Parathyroid adenoma (tissue), 2 donors: ENCODE data around the gene LUC7L2.

Experiments
- H2AFZ ChIP-seq: fragments of 300-600 bp; sonication (generic); one replicate; pipeline ENCODE4 v1.7.0; 2017; ENCODE audit warnings: antibody characterized with exemption, mild to moderate bottlenecking
- H3K27ac ChIP-seq: fragments of 300-600 bp; sonication (generic); one replicate; pipeline ENCODE4 v1.7.0; 2017
- H3K27me3 ChIP-seq: fragments of 300-600 bp; sonication (generic); one replicate; pipeline ENCODE4 v1.7.0; 2017; ENCODE audit warnings: low read length; ENCODE audit not compliant: control insufficient read depth, insufficient read depth
- H3K36me3 ChIP-seq: fragments of 300-600 bp; sonication (generic); one replicate; pipeline ENCODE4 v1.7.0; 2017; ENCODE audit warnings: low read length; ENCODE audit not compliant: control insufficient read depth, insufficient read depth
- H3K4me1 ChIP-seq: fragments of 300-600 bp; sonication (generic); one replicate; pipeline ENCODE4 v1.7.0; 2017; ENCODE audit warnings: control low read depth
- H3K4me2 ChIP-seq: fragments of 300-600 bp; sonication (generic); one replicate; pipeline ENCODE4 v1.7.0; 2017; ENCODE audit warnings: low read length
- H3K4me3 ChIP-seq: fragments of 300-600 bp; sonication (generic); one replicate; pipeline ENCODE4 v1.7.0; 2017; ENCODE audit warnings: low read depth, low read length
- H3K79me2 ChIP-seq: fragments of 300-600 bp; sonication (generic); one replicate; pipeline ENCODE4 v1.7.0; 2017; ENCODE audit warnings: control low read depth
- H3K9ac ChIP-seq: fragments of 300-600 bp; sonication (generic); one replicate; pipeline ENCODE4 v1.7.0; 2017; ENCODE audit warnings: mild to moderate bottlenecking
- H3K9me3 ChIP-seq: fragments of 300-600 bp; sonication (generic); one replicate; pipeline ENCODE4 v1.7.0; 2017; ENCODE audit warnings: low read length; ENCODE audit not compliant: control insufficient read depth
- CTCF ChIP-seq: fragments of 300-600 bp; sonication (generic); IDR thresholded peaks from one replicate; pipeline ENCODE4 v1.7.0; 2017; ENCODE audit warnings: antibody characterized with exemption, mild to moderate bottlenecking
- donor health status: primary hyperparathyroidism.

Gene LUC7L2

GRCh38 chr7:139382439-139382838 is 22.7 kb downstream of the LUC7L2 start:
- no peak overlapping the region for H3K27ac ChIP-seq
- no peak overlapping the region for H3K4me3 ChIP-seq
- TF ChIP-seq CTCF: no peak
- no peaks in the 10 kb centered on the region for H3K4me1 ChIP-seq
- H3K9ac ChIP-seq: no peak overlapping the region
- no peak overlapping the region for H2AFZ ChIP-seq
- H3K36me3 ChIP-seq: no peaks in the 10 kb centered on the region
- H3K27me3 ChIP-seq: no peaks in the 10 kb centered on the region
- H3K4me2 ChIP-seq: no peak overlapping the region
- no peaks in the 10 kb centered on the region for H3K9me3 ChIP-seq
- H3K79me2 ChIP-seq: peaks cover 34% of the 10 kb centered on the region

GRCh38 chr7:139384611-139385010 is 24.9 kb downstream of the LUC7L2 start:
- H3K4me2 ChIP-seq: no peak overlapping the region
- H2AFZ ChIP-seq: no peak overlapping the region
- H3K9me3 ChIP-seq: no peaks in the 10 kb centered on the region
- H3K27ac ChIP-seq: no peak overlapping the region
- TF ChIP-seq CTCF: no peak
- no peaks in the 10 kb centered on the region for H3K4me1 ChIP-seq
- no peak overlapping the region for H3K9ac ChIP-seq
- no peaks in the 10 kb centered on the region for H3K27me3 ChIP-seq
- no peaks in the 10 kb centered on the region for H3K36me3 ChIP-seq
- peaks cover 40% of the 10 kb centered on the region for H3K79me2 ChIP-seq
- H3K4me3 ChIP-seq: no peak overlapping the region

GRCh38 chr7:139387594-139387993 is 27.9 kb downstream of the LUC7L2 start:
- peaks cover 54% of the 10 kb centered on the region for H3K79me2 ChIP-seq
- no peaks in the 10 kb centered on the region for H3K9me3 ChIP-seq
- TF ChIP-seq CTCF: no peak
- H3K27ac ChIP-seq: no peak overlapping the region
- H3K27me3 ChIP-seq: no peaks in the 10 kb centered on the region
- H3K4me2 ChIP-seq: no peak overlapping the region
- H3K36me3 ChIP-seq: no peaks in the 10 kb centered on the region
- no peak overlapping the region for H3K9ac ChIP-seq
- H3K4me3 ChIP-seq: no peak overlapping the region
- H3K4me1 ChIP-seq: no peaks in the 10 kb centered on the region
- H2AFZ ChIP-seq: no peak overlapping the region

GRCh38 chr7:139389091-139389490 is 29.4 kb downstream of the LUC7L2 start:
- no peaks in the 10 kb centered on the region for H3K4me1 ChIP-seq
- H3K9me3 ChIP-seq: no peaks in the 10 kb centered on the region
- no peak overlapping the region for H3K27ac ChIP-seq
- H3K79me2 ChIP-seq: peaks cover 60% of the 10 kb centered on the region
- no peak overlapping the region for H3K4me2 ChIP-seq
- H3K4me3 ChIP-seq: no peak overlapping the region
- H3K36me3 ChIP-seq: no peaks in the 10 kb centered on the region
- no peak overlapping the region for H3K9ac ChIP-seq
- no peak for TF ChIP-seq CTCF
- H2AFZ ChIP-seq: no peak overlapping the region
- no peaks in the 10 kb centered on the region for H3K27me3 ChIP-seq

- Histone ChIP-seq H3K4me1 (no peaks in the 10 kb centered on the region), H3K9me3 (no peaks in the 10 kb centered on the region), H2AFZ (no peak overlapping the region), H3K27ac (no peak overlapping the region), H3K27me3 (no peaks in the 10 kb centered on the region), H3K4me3 (no peak overlapping the region), H3K4me2 (no peak overlapping the region), H3K79me2 (peaks cover 64% of the 10 kb centered on the region), H3K36me3 (no peaks in the 10 kb centered on the region), H3K9ac (no peak overlapping the region)
- TF ChIP-seq CTCF: no peak
Observed at GRCh38 chr7:139389774-139390173, 30.1 kb downstream of the LUC7L2 start.
